ENCODE data around the gene PDE4D.

The PDE4D gene

GRCh38 chr5:59893429-59894227, at the start of gene PDE4D:
PDE4D (minus strand) TSS chr5:59893726.
- DNase-seq, result peak; percentile 85

GRCh38 chr5:59937633-59938032, 44.1 kb upstream of the PDE4D start:
- no peak for DNase-seq

GRCh38 chr5:59923465-59923864, 29.9 kb upstream of the PDE4D start:
- no peak for DNase-seq

GRCh38 chr5:59922220-59922619, 28.7 kb upstream of the PDE4D start:
- no peak for DNase-seq

GRCh38 chr5:59921816-59922215, 28.3 kb upstream of the PDE4D start:
- DNase-seq, result no peak

- DNase-seq, result no peak
Observed at GRCh38 chr5:59919484-59919883, 26.0 kb upstream of the PDE4D start.

- DNase-seq, result no peak
Observed at GRCh38 chr5:59917121-59917520, 23.6 kb upstream of the PDE4D start.

GRCh38 chr5:59905188-59905587, 11.7 kb upstream of the PDE4D start:
- no peak for DNase-seq

GRCh38 chr5:59897075-59897474, 3.5 kb upstream of the PDE4D start:
- no peak for DNase-seq

- DNase-seq, result no peak
Observed at GRCh38 chr5:59891962-59892643, 1.4 kb downstream of the PDE4D start.

- DNase-seq, result no peak
Observed at GRCh38 chr5:59887274-59887673, 6.3 kb downstream of the PDE4D start.

- DNase-seq, result no peak
Observed at GRCh38 chr5:59874675-59875074, 18.9 kb downstream of the PDE4D start.

- DNase-seq, result no peak
Observed at GRCh38 chr5:59873113-59873512, 20.4 kb downstream of the PDE4D start.

GRCh38 chr5:59866661-59867060, 26.9 kb downstream of the PDE4D start:
- no peak for DNase-seq

- no peak for DNase-seq
Observed at GRCh38 chr5:59864718-59865117, 28.8 kb downstream of the PDE4D start.

- no peak for DNase-seq
Observed at GRCh38 chr5:59863777-59864176, 29.7 kb downstream of the PDE4D start.

- no peak for DNase-seq
Observed at GRCh38 chr5:59856358-59856757, 37.2 kb downstream of the PDE4D start.

GRCh38 chr5:59850766-59851165, 42.8 kb downstream of the PDE4D start:
- DNase-seq, result no peak

GRCh38 chr5:59847586-59847985, 45.9 kb downstream of the PDE4D start:
- no peak for DNase-seq

- no peak for DNase-seq
Observed at GRCh38 chr5:59845730-59846129, 47.8 kb downstream of the PDE4D start.

GRCh38 chr5:59843511-59844213, 49.9 kb downstream of the PDE4D start:
- DNase-seq, result no peak

GRCh38 chr5:59842999-59843398, 50.5 kb downstream of the PDE4D start:
- no peak for DNase-seq

GRCh38 chr5:59840200-59840601, 53.3 kb downstream of the PDE4D start:
- no peak for DNase-seq

- no peak for DNase-seq
Observed at GRCh38 chr5:59838989-59839388, 54.5 kb downstream of the PDE4D start.

Data from right hindlimb (tissue), 1 donor.